ENCODE measurements around the gene OR4D1.

DNA sequence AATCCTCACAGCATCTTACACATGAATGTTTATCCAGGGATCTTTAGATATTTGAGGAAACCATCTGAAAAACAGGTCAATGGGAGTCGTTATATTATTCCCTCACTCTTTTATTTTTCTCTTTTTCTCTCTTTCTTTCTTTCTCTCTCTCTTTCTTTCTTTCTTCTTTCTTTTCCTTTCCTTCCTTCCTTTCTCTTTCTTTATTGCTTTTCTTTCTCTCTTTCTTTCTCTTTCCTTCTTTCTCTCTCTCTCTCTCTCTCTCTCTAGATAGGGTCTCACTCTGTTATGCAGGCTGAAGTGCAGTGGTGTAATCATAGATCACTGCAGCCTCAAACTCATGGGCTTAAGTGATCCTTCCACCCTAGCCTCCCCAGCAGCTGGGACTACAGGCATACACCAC is 20.3 kb upstream of the OR4D1 start:
- TF ChIP-seq, protein P1, sequence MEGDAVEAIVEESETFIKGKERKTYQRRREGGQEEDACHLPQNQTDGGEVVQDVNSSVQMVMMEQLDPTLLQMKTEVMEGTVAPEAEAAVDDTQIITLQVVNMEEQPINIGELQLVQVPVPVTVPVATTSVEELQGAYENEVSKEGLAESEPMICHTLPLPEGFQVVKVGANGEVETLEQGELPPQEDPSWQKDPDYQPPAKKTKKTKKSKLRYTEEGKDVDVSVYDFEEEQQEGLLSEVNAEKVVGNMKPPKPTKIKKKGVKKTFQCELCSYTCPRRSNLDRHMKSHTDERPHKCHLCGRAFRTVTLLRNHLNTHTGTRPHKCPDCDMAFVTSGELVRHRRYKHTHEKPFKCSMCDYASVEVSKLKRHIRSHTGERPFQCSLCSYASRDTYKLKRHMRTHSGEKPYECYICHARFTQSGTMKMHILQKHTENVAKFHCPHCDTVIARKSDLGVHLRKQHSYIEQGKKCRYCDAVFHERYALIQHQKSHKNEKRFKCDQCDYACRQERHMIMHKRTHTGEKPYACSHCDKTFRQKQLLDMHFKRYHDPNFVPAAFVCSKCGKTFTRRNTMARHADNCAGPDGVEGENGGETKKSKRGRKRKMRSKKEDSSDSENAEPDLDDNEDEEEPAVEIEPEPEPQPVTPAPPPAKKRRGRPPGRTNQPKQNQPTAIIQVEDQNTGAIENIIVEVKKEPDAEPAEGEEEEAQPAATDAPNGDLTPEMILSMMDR (conservative IDR thresholded peaks at IDR 0.05; ENCODE audit: low read depth, low read length) = no peak
- no peak for TF ChIP-seq SMC3 (IDR thresholded peaks at IDR 0.05; ENCODE audit: low read depth, low read length)
- no peak for TF ChIP-seq RCOR1 (IDR thresholded peaks at IDR 0.05; ENCODE audit: insufficient replicate concordance, low read length)
- TF ChIP-seq CEBPB (IDR thresholded peaks at IDR 0.05; ENCODE audit: low read depth, low read length) = no peak
- TF ChIP-seq POLR2A (IDR thresholded peaks at IDR 0.05; ENCODE audit: low read depth, low read length) = no peak
- no peak for TF ChIP-seq MXI1 (IDR thresholded peaks at IDR 0.05; ENCODE audit: borderline replicate concordance, low read depth, low read length)
- TF ChIP-seq RAD21 (IDR thresholded peaks at IDR 0.05; ENCODE audit: low read length) = no peak
- no peak for TF ChIP-seq USF2 (IDR thresholded peaks at IDR 0.05; ENCODE audit: low read depth, low read length)
- no peak for TF ChIP-seq CHD1 (IDR thresholded peaks at IDR 0.05; ENCODE audit: low read depth, low read length)
- no peak for TF ChIP-seq BHLHE40 (IDR thresholded peaks at IDR 0.05; ENCODE audit: low read depth, low read length)
- TF ChIP-seq RFX5 (IDR thresholded peaks at IDR 0.05; ENCODE audit: low read depth, low read length) = no peak

Data from IMR-90 (cell line).